Hindlimb muscle (tissue), 1 donor: ENCODE results near the gene PTGDS. TPM values are rescaled to one million over a fixed set of nuclear protein-coding genes. Genes with fewer than 3 reads are reported as not detected.
A peak's percentile ranks its signal among the peaks of the same experiment; 100 is the strongest.

Experiments used
- DNase-seq: peaks from one replicate; pipeline ENCODE4 v3.0.0-alpha.2; 2013
- polyA plus RNA-seq: library from polyadenylated mRNA; unstranded; fragments of 120-200 nt; gene quantifications from one replicate; pipeline ENCODE4 v1.2.1, GENCODE V29; 2013; ENCODE audit not compliant: insufficient read length

The PTGDS gene
- 24.2 TPM for polyA plus RNA-seq

GRCh38 chr9:136977223-136977622, at the start of gene PTGDS:
PTGDS (plus strand) TSS chr9:136977504; CDS start chr9:136977579, 75 bp downstream.
- DNase-seq = no peak

GRCh38 chr9:136928591-136928990, 48.7 kb upstream of the PTGDS start:
- no peak for DNase-seq

- no peak for DNase-seq
These were observed 47.3 kb upstream of the PTGDS start for GRCh38 chr9:136930014-136930413.

- DNase-seq = no peak
These were observed 45.6 kb upstream of the PTGDS start for GRCh38 chr9:136931611-136932130.

- no peak for DNase-seq
These were observed 43.0 kb upstream of the PTGDS start for GRCh38 chr9:136934277-136934676.

- no peak for DNase-seq
These were observed 41.7 kb upstream of the PTGDS start for GRCh38 chr9:136935651-136936050.

- DNase-seq = no peak
These were observed 40.6 kb upstream of the PTGDS start for GRCh38 chr9:136936645-136937170.

- no peak for DNase-seq
These were observed 39.9 kb upstream of the PTGDS start for GRCh38 chr9:136937186-136938001.

- DNase-seq = no peak
These were observed 37.8 kb upstream of the PTGDS start for GRCh38 chr9:136939431-136939995.

- no peak for DNase-seq
These were observed 37.2 kb upstream of the PTGDS start for GRCh38 chr9:136939996-136940525.

GRCh38 chr9:136940526-136941230, 36.6 kb upstream of the PTGDS start:
- DNase-seq = no peak

- no peak for DNase-seq
These were observed 35.8 kb upstream of the PTGDS start for GRCh38 chr9:136941231-136942111.

- no peak for DNase-seq
These were observed 35.0 kb upstream of the PTGDS start for GRCh38 chr9:136942112-136942880.

GRCh38 chr9:136942881-136943230, 34.4 kb upstream of the PTGDS start:
- DNase-seq = no peak

GRCh38 chr9:136943291-136944211, 33.8 kb upstream of the PTGDS start:
- no peak for DNase-seq

GRCh38 chr9:136944212-136944518, 33.1 kb upstream of the PTGDS start:
- no peak for DNase-seq

GRCh38 chr9:136944519-136945332, 32.6 kb upstream of the PTGDS start, which contains the start of the genes C8G and FBXW5:
C8G (plus strand) TSS chr9:136945243; CDS start chr9:136945321, 78 bp downstream.
FBXW5 (minus strand) TSS chr9:136944738; CDS start chr9:136944083, 655 bp downstream.
- DNase-seq = peak; percentile 97

GRCh38 chr9:136945333-136946227, 31.7 kb upstream of the PTGDS start:
- DNase-seq = no peak
